GM23338 (cell line): ENCODE measurements around the gene CYP11A1. TPM values are rescaled to one million over a fixed set of nuclear protein-coding genes. Genes with fewer than 3 reads are reported as not detected.

Experiments
- ATAC-seq: fragments of 200-7000 bp; cut with Tn5 transposase; 3 replicates; pipeline ENCODE4 v1.9.1; 2020
- DNase-seq: peaks from one replicate; pipeline ENCODE4 v3.0.0-alpha.2; 2015; ENCODE audit warnings: low spot score
- H2AFZ ChIP-seq: fragments of 200-600 bp; sonication (generic); 2 replicates; pipeline ENCODE4 v1.8.0; 2016; ENCODE audit warnings: antibody characterized with exemption, mild to moderate bottlenecking, moderate library complexity
- H3F3A ChIP-seq: fragments of 200-600 bp; sonication (generic); replicated peaks from 2 replicates; pipeline ENCODE4 v1.8.0; 2017; ENCODE audit warnings: antibody characterized with exemption, mixed run types, low read depth
- H3K27ac ChIP-seq: fragments of 200-600 bp; sonication (generic); 2 replicates; pipeline ENCODE4 v1.6.1; 2016; ENCODE audit warnings: low read depth
- H3K27me3 ChIP-seq: fragments of 200-600 bp; sonication (generic); 2 replicates; pipeline ENCODE4 v1.8.0; 2016; ENCODE audit warnings: mild to moderate bottlenecking, mixed run types, moderate library complexity; ENCODE audit not compliant: insufficient read depth
- H3K36me3 ChIP-seq: fragments of 200-600 bp; sonication (generic); 2 replicates; pipeline ENCODE4 v1.8.0; 2016; ENCODE audit warnings: mild to moderate bottlenecking; ENCODE audit not compliant: insufficient read depth
- H3K4me1 ChIP-seq: fragments of 200-600 bp; sonication (generic); 2 replicates; pipeline ENCODE4 v1.8.0; 2016; ENCODE audit warnings: mild to moderate bottlenecking, moderate library complexity; ENCODE audit not compliant: insufficient read depth
- H3K4me2 ChIP-seq: fragments of 200-600 bp; sonication (generic); 2 replicates; pipeline ENCODE4 v1.7.1; 2017; ENCODE audit warnings: mixed run types
- H3K4me3 ChIP-seq: fragments of 200-600 bp; sonication (generic); 2 replicates; pipeline ENCODE4 v1.6.1; 2016; ENCODE audit warnings: mixed run types
- H3K79me2 ChIP-seq: fragments of 200-600 bp; sonication (generic); replicated peaks from 2 replicates; pipeline ENCODE4 v1.8.0; 2017; ENCODE audit warnings: mild to moderate bottlenecking; ENCODE audit not compliant: insufficient read depth
- H3K9me2 ChIP-seq: fragments of 200-600 bp; sonication (generic); 2 replicates; pipeline ENCODE4 v1.8.0; 2017; ENCODE audit not compliant: insufficient read depth
- H4K20me1 ChIP-seq: fragments of 200-600 bp; sonication (generic); replicated peaks from 2 replicates; pipeline ENCODE4 v1.8.0; 2017; ENCODE audit warnings: mild to moderate bottlenecking; ENCODE audit not compliant: insufficient read depth
- H3K27ac Mint-ChIP-seq: 2 replicates; pipeline ENCODE4 v1.8.0; 2020; ENCODE audit warnings: inconsistent platforms, mild to moderate bottlenecking, moderate library complexity, mixed read lengths
- H3K27me3 Mint-ChIP-seq: 3 replicates; pipeline ENCODE4 v1.8.0; 2022; ENCODE audit warnings: low read depth, mild to moderate bottlenecking, moderate library complexity, mixed read lengths, inconsistent platforms; ENCODE audit not compliant: insufficient read depth, poor library complexity
- H3K36me3 Mint-ChIP-seq: 3 replicates; pipeline ENCODE4 v1.8.0; 2021; ENCODE audit warnings: low read depth, mild to moderate bottlenecking, inconsistent platforms, moderate library complexity, mixed read lengths
- H3K4me1 Mint-ChIP-seq: 3 replicates; pipeline ENCODE4 v1.8.0; 2020; ENCODE audit warnings: mild to moderate bottlenecking, inconsistent platforms, mixed read lengths
- H3K4me3 Mint-ChIP-seq: 3 replicates; pipeline ENCODE4 v1.8.0; 2021; ENCODE audit warnings: moderate library complexity, mild to moderate bottlenecking, inconsistent platforms, mixed read lengths
- H3K9me3 Mint-ChIP-seq: 3 replicates; pipeline ENCODE4 v1.8.0; 2020; ENCODE audit warnings: moderate library complexity, mild to moderate bottlenecking, inconsistent platforms, mixed read lengths
- EZH2 ChIP-seq: fragments of 200-600 bp; sonication (generic); IDR thresholded peaks from one replicate; pipeline ENCODE4 v1.8.0; 2017; ENCODE audit warnings: antibody characterized with exemption, mild to moderate bottlenecking, low read depth; ENCODE audit not compliant: unreplicated experiment
- JUNB ChIP-seq: IDR thresholded peaks from one replicate; pipeline ENCODE4 v1.6.1; 2016; ENCODE audit warnings: antibody characterized with exemption; ENCODE audit not compliant: unreplicated experiment
- NANOG ChIP-seq: IDR thresholded peaks from 2 replicates; pipeline ENCODE4 v1.6.1; 2016; ENCODE audit warnings: antibody characterized with exemption, borderline replicate concordance
- STAT1 ChIP-seq: IDR thresholded peaks from one replicate; pipeline ENCODE4 v1.6.1; 2016; ENCODE audit warnings: antibody characterized with exemption; ENCODE audit not compliant: unreplicated experiment
- polyA plus RNA-seq: library from polyadenylated mRNA; unstranded; fragments of >200 nt; fragmentation: Nextera tagmentation; extraction: Ambion mirVana; gene quantifications from 2 replicates; pipeline ENCODE4 v1.2.1, GENCODE V29; 2016
- total RNA-seq: library from RNA; depleted of rRNA; stranded (reverse); fragments of >200 nt; shearing (Covaris generic); gene quantifications from 2 replicates; pipeline ENCODE4 v1.2.3, GENCODE V29; 2014
- TF ChIP-seq, protein P1 (sequence below), 2 experiments: fragments of 200-600 bp in 1 of 2; sonication (generic) in 1 of 2; conservative IDR thresholded peaks; 2 replicates each; pipeline versions ENCODE4 v1.5.1 to v1.6.1; 2016 to 2017; ENCODE audit warnings: antibody characterized with exemption in 2 of 2, low read depth in 2 of 2, mild to moderate bottlenecking in 2 of 2, moderate library complexity in 1 of 2

The CYP11A1 gene
- total and polyA plus RNA-seq, 2 experiments from 2014 or later: 1.2 to 1.7 TPM

DNA sequence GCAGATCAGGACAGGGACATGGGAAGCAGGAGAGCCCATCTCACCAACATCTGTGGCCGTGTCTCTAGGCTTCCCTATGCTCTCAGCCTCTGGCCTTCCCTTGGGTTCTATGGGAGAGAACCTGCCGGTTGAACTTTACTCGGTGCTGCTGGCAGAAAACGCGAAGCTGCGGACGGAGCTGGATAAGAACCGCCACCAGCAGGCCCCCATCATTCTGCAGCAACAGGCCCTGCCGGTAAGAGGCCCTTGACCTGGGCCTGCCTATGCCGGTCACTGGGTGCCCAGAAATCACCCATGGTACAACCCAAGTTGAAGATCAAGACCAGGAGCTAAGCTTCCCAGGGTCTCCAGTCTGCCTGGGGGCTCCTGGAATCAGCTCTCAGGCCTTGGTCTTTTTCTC lies 34.8 kb downstream of the CYP11A1 start (continued):
- TF ChIP-seq EZH2 (no peak), JUNB (no peak), NANOG (no peak)

DNA sequence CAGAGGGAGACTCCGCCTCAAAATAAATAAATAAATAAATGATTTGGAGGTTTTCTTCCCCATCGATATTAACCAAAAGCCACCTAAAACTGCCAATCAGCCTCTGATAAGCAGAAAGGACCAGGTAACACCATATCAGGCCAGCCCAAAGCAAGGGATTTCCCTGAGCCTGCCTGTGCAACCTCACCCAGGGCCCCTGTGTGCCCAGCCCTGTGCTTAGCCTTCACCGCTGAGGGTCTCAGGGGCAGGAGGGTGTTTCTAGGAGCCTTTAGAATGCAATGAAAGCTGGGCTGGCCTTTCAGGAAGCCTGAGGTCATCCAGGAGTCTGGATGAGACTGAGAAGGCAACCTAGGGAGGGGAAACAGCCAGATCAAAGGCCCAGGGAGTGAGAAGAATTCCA lies 35.4 kb downstream of the CYP11A1 start:
- TF ChIP-seq EZH2 (no peak), STAT1 (no peak)

DNA sequence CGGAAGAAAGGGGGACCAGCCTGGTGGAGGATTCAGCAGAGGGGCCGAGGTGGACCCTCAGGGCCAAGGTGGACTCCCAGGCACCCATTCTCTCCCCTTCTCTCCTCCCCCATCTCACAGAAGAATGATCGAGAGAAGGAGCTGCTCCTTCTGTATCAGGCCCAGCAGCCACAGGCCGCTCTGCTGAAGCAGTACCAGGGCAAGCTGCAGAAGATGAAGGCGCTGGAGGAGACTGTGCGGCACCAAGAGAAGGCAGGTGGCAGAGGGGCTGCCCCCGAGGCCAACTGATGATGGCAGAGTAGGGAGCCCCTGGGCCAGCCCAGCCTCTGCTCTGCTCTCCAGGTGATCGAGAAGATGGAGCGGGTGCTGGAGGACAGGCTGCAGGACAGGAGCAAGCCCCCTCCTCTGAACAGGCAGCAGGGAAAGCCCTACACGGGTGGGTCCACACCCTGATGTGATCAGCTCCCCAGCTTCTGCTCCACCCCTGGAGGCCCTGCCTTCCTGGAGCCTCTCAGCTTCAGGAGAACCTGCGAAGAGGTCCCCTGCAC lies 36.5 kb downstream of the CYP11A1 start:
- no peak for ATAC-seq
- Mint-ChIP-seq H3K9me3 (no peaks in the 10 kb centered on the region), H3K27me3 (peaks cover 11% of the 10 kb centered on the region), H3K4me3 (no peak overlapping the region), H3K27ac (no peak overlapping the region), H3K36me3 (no peaks in the 10 kb centered on the region; the same call in 2 of the 3 replicates), H3K4me1 (peaks cover 14% of the 10 kb centered on the region)
- Histone ChIP-seq H3K4me3 (no peak overlapping the region), H3K27me3 (no peaks in the 10 kb centered on the region), H3K79me2 (no peaks in the 10 kb centered on the region), H3K36me3 (no peaks in the 10 kb centered on the region), H2AFZ (no peak overlapping the region), H3K9me2 (no peaks in the 10 kb centered on the region), H3K4me1 (no peaks in the 10 kb centered on the region; the same call in 1 of the 2 replicates), H4K20me1 (no peaks in the 10 kb centered on the region), H3K27ac (no peak overlapping the region), H3F3A (no peaks in the 10 kb centered on the region), H3K4me2 (no peak overlapping the region)
- no peak for DNase-seq
- TF ChIP-seq, protein P1, sequence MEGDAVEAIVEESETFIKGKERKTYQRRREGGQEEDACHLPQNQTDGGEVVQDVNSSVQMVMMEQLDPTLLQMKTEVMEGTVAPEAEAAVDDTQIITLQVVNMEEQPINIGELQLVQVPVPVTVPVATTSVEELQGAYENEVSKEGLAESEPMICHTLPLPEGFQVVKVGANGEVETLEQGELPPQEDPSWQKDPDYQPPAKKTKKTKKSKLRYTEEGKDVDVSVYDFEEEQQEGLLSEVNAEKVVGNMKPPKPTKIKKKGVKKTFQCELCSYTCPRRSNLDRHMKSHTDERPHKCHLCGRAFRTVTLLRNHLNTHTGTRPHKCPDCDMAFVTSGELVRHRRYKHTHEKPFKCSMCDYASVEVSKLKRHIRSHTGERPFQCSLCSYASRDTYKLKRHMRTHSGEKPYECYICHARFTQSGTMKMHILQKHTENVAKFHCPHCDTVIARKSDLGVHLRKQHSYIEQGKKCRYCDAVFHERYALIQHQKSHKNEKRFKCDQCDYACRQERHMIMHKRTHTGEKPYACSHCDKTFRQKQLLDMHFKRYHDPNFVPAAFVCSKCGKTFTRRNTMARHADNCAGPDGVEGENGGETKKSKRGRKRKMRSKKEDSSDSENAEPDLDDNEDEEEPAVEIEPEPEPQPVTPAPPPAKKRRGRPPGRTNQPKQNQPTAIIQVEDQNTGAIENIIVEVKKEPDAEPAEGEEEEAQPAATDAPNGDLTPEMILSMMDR (conservative IDR thresholded peaks at IDR 0.05; ENCODE audit: low read depth in 2 of 2): no peak
- TF ChIP-seq EZH2 (no peak), JUNB (no peak)

More for the DNA sequence above, 35.4 kb downstream of the CYP11A1 start:
- Histone ChIP-seq H3K9me2 (no peaks in the 10 kb centered on the region), H4K20me1 (no peaks in the 10 kb centered on the region), H3K27me3 (no peaks in the 10 kb centered on the region), H3K79me2 (no peaks in the 10 kb centered on the region), H3K4me1 (no peaks in the 10 kb centered on the region), H3K27ac (no peak overlapping the region), H3F3A (no peaks in the 10 kb centered on the region), H3K36me3 (no peaks in the 10 kb centered on the region), H2AFZ (no peak overlapping the region), H3K4me3 (no peak overlapping the region), H3K4me2 (no peak overlapping the region)
- H3K9me3 Mint-ChIP-seq: no peaks in the 10 kb centered on the region
- H3K36me3 Mint-ChIP-seq: no peaks in the 10 kb centered on the region; the same call in 2 of the 3 replicates
- H3K4me3 Mint-ChIP-seq: no peak overlapping the region
- no peak for DNase-seq
- ATAC-seq: no peak
- H3K4me1 Mint-ChIP-seq: peaks cover 14% of the 10 kb centered on the region
- H3K27me3 Mint-ChIP-seq: peaks cover 13% of the 10 kb centered on the region
- H3K27ac Mint-ChIP-seq: no peak overlapping the region
